RWPE2 (cell line): ENCODE measurements around the gene KTN1.
A peak's percentile ranks its signal among the peaks of the same experiment; 100 is the strongest.

Experiments used
- ATAC-seq: fragments of 200-7000 bp; cut with Tn5 transposase; 3 replicates; pipeline ENCODE4 v1.9.1; 2021; ENCODE audit warnings: low read depth
- DNase-seq: peaks from one replicate; pipeline ENCODE4 v3.0.0-alpha.2; 2020; ENCODE audit warnings: low spot score
- H3K27ac ChIP-seq: fragments of 450-650 bp; 2 replicates; pipeline ENCODE4 v1.5.1; 2017; ENCODE audit warnings: mild to moderate bottlenecking; ENCODE audit not compliant: poor library complexity, severe bottlenecking
- H3K27me3 ChIP-seq: fragments of 250-450 bp; sonication (Bioruptor Pico); 2 replicates; pipeline ENCODE4 v1.5.1; 2021; ENCODE audit warnings: mild to moderate bottlenecking, moderate library complexity; ENCODE audit not compliant: insufficient read depth, poor library complexity, severe bottlenecking
- H3K36me3 ChIP-seq: fragments of 250-450 bp; sonication (Bioruptor Pico); 2 replicates; pipeline ENCODE4 v1.5.1; 2020; ENCODE audit warnings: low read depth, mild to moderate bottlenecking, moderate library complexity
- H3K4me1 ChIP-seq: fragments of 250-450 bp; sonication (Bioruptor Pico); 2 replicates; pipeline ENCODE4 v1.5.1; 2021; ENCODE audit warnings: mild to moderate bottlenecking, moderate library complexity; ENCODE audit not compliant: insufficient read depth, poor library complexity, severe bottlenecking
- H3K4me3 ChIP-seq: fragments of 250-450 bp; sonication (Bioruptor Pico); 2 replicates; pipeline ENCODE4 v1.5.1; 2021; ENCODE audit warnings: mild to moderate bottlenecking, moderate library complexity; ENCODE audit not compliant: severe bottlenecking
- H3K9me3 ChIP-seq: fragments of 250-450 bp; sonication (Bioruptor Pico); 2 replicates; pipeline ENCODE4 v1.5.1; 2021; ENCODE audit warnings: mild to moderate bottlenecking, moderate library complexity; ENCODE audit not compliant: severe bottlenecking
- TF ChIP-seq, protein P1 (sequence below): fragments of 450-650 bp; IDR thresholded peaks from one replicate; pipeline ENCODE4 v1.5.1; 2017; ENCODE audit warnings: mild to moderate bottlenecking, moderate library complexity; ENCODE audit not compliant: poor library complexity, severe bottlenecking

The KTN1 gene

DNA sequence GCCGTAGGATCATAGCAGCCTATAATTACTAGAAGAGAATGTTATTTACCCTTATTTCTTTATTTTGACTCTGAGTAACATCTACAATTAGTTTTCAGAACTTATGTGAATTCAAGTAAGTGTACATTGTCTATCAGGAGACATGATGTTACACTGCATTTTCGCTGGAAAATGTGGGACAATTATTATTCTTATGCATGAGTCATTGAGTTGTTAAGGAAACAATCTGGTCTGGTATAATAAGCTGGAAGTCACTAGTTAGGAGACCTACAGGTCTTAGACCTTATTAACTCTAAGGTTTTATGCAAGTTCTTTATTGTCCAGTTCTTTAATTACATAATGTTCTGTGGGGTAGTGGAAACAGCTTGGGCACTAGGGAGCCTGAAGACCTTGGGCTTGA lies 5.8 kb downstream of the KTN1 start:
- no peaks in the 10 kb centered on the region for H3K27me3 ChIP-seq
- H3K36me3 ChIP-seq: peaks cover 10% of the 10 kb centered on the region; the same call in 1 of the 2 replicates
- H3K9me3 ChIP-seq: no peaks in the 10 kb centered on the region
- peaks cover 65% of the 10 kb centered on the region for H3K4me1 ChIP-seq
- ATAC-seq: peak; percentile 37; the same call in 1 of the 3 replicates
- H3K4me3 ChIP-seq: no peak overlapping the region
- TF ChIP-seq, protein P1, sequence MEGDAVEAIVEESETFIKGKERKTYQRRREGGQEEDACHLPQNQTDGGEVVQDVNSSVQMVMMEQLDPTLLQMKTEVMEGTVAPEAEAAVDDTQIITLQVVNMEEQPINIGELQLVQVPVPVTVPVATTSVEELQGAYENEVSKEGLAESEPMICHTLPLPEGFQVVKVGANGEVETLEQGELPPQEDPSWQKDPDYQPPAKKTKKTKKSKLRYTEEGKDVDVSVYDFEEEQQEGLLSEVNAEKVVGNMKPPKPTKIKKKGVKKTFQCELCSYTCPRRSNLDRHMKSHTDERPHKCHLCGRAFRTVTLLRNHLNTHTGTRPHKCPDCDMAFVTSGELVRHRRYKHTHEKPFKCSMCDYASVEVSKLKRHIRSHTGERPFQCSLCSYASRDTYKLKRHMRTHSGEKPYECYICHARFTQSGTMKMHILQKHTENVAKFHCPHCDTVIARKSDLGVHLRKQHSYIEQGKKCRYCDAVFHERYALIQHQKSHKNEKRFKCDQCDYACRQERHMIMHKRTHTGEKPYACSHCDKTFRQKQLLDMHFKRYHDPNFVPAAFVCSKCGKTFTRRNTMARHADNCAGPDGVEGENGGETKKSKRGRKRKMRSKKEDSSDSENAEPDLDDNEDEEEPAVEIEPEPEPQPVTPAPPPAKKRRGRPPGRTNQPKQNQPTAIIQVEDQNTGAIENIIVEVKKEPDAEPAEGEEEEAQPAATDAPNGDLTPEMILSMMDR: no peak
- no peak for DNase-seq
- peak overlapping the region; percentile 14 for H3K27ac ChIP-seq

- ATAC-seq (no peak), DNase-seq (no peak)
- no peak overlapping the region for H3K27ac ChIP-seq
- H3K4me1 ChIP-seq: peaks cover 65% of the 10 kb centered on the region
- H3K4me3 ChIP-seq: no peak overlapping the region
- H3K36me3 ChIP-seq: peaks cover 10% of the 10 kb centered on the region; the same call in 1 of the 2 replicates
- H3K9me3 ChIP-seq: no peaks in the 10 kb centered on the region
- no peaks in the 10 kb centered on the region for H3K27me3 ChIP-seq
- TF ChIP-seq, protein P1: no peak
Measured at GRCh38 chr14:55586411-55586810, 6.4 kb downstream of the KTN1 start.

DNA sequence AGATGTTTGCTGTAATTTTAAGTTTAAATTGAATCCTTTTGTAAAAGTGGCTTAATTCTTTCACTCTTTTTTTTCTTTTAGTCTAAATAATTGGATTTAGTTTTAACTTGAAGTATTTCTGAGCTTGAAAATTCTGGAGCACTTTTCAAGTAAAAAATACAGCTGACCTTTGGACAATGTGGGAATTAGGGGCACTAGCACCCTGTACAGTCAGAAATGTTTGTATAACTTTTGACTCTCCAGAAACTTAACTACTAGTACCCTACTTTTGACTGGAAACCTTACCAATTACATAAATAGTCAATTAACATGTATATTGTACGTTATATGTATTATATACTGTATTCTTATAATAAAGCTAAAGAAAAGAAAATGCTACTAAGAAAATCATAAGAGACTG lies 7.8 kb downstream of the KTN1 start:
- Histone ChIP-seq H3K27ac (peak overlapping the region; percentile 4), H3K36me3 (peaks cover 15% of the 10 kb centered on the region; the same call in 1 of the 2 replicates), H3K9me3 (no peaks in the 10 kb centered on the region), H3K4me3 (no peak overlapping the region), H3K4me1 (peaks cover 52% of the 10 kb centered on the region), H3K27me3 (no peaks in the 10 kb centered on the region)
- no peak for ATAC-seq
- DNase-seq: no peak
- TF ChIP-seq, protein P1: no peak

- peaks cover 48% of the 10 kb centered on the region for H3K4me1 ChIP-seq
- no peaks in the 10 kb centered on the region for H3K9me3 ChIP-seq
- DNase-seq (no peak), ATAC-seq (peak; percentile 60)
- no peak overlapping the region for H3K4me3 ChIP-seq
- peak overlapping the region; percentile 4 for H3K27ac ChIP-seq
- peaks cover 15% of the 10 kb centered on the region; the same call in 1 of the 2 replicates for H3K36me3 ChIP-seq
- TF ChIP-seq, protein P1: no peak
- H3K27me3 ChIP-seq: no peaks in the 10 kb centered on the region
Measured at GRCh38 chr14:55588259-55588699, 8.3 kb downstream of the KTN1 start.

- Histone ChIP-seq H3K27me3 (no peaks in the 10 kb centered on the region), H3K4me3 (no peak overlapping the region), H3K4me1 (peaks cover 45% of the 10 kb centered on the region), H3K9me3 (no peaks in the 10 kb centered on the region), H3K27ac (no peak overlapping the region), H3K36me3 (peaks cover 15% of the 10 kb centered on the region; the same call in 1 of the 2 replicates)
- ATAC-seq (no peak), DNase-seq (no peak)
- TF ChIP-seq, protein P1: no peak
Measured at GRCh38 chr14:55589171-55589570, 9.2 kb downstream of the KTN1 start.
